NCI-H748 (cell line): Measurements from ENCODE around the gene GNL2.

ENCODE experiments used
- DNase-seq: peaks from one replicate; lab custom pipeline; 2025; ENCODE audit not compliant: unreplicated experiment; lab: John Stamatoyannopoulos, UW

Gene GNL2

DNA sequence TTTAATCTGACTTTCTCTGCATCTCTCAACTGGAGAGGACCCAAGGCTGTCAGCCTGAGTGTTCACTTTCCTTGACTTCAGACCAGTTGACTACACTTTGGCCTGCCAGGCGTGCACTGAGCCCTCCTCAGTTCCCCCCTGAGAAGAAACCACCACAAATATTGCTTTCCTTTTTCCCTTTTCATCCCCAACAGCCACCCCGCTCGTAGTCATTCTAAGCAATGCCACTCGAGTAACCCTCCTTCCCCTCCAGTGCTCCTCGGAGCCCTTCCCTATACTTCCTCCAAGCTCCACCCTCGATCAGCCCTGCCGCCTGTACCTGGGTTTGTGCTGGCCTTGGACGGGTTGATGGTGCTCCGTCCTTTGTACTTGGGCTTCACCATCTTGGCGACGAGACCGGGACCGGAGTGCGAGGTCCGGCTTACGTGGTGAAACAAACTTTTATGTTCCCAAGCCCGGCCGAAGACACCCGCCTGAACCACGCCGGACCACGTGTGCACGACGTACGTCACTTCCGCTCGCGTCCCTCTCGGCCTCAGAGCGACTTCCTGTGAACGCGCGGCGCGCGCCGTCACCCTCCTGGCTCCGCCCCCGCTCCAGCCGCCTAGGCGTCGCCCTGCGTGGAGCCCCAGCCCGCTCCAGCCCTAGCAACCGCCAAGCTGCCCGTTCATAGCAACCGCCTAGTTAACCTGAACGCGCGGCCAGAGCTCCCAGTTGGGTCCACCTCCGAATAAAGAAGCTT is at the start of gene GNL2:
GNL2 (minus strand) TSS at position 498 of the 742 bp plus-strand sequence; CDS start at position 383, 115 bp downstream.
- peak; percentile 94 for DNase-seq

GRCh38 chr1:37641059-37641458 is 45.3 kb upstream of the GNL2 start:
- DNase-seq, result no peak

GRCh38 chr1:37636435-37636834 is 40.7 kb upstream of the GNL2 start:
- DNase-seq, result no peak

- DNase-seq, result no peak
Measured at GRCh38 chr1:37634992-37635902, 39.5 kb upstream of the GNL2 start.

DNA sequence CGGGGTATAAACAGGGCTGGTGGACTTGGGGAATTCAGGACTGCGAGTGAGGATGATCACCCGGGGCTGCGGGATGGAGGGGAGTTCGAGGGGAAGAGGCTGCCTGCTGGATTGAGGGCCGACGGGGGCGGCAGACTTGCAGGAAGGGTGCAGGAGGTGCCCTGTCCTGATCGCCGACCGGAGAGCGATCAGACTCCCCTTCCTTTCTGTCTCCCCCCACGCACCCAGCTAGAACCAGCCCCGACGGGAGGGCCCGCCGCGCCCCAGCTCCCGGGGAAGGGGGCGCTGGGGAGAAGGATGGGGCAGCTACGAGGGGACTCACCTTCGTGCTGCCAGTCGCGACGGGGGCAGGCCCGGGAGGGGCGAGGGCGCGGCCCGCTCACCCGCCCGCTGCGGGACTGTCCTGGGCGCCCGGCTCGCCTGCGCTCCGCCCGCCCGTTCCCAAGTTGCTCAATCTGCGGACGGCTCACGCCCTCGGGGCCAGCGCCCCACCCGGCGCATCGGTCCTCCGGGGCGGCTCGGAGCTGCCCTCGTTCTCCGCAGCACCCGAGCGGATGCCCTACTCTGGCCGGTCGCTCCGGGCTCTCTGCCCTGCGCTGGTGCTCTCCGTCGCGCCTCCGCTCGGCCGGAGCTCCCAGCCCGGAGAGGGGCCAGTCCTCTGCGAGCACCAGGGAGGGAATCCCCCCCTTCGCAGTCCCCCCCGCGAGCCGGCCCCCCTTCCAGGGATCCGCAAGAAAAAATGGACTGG is 38.7 kb upstream of the GNL2 start, which contains the start of gene RSPO1:
RSPO1 (minus strand) TSS at position 649 of the 748 bp plus-strand sequence. CDS start 5,231 bp downstream, outside the sequence.
- peak; percentile 4 for DNase-seq

GRCh38 chr1:37633938-37634243 is 38.2 kb upstream of the GNL2 start:
- DNase-seq, result no peak

DNA sequence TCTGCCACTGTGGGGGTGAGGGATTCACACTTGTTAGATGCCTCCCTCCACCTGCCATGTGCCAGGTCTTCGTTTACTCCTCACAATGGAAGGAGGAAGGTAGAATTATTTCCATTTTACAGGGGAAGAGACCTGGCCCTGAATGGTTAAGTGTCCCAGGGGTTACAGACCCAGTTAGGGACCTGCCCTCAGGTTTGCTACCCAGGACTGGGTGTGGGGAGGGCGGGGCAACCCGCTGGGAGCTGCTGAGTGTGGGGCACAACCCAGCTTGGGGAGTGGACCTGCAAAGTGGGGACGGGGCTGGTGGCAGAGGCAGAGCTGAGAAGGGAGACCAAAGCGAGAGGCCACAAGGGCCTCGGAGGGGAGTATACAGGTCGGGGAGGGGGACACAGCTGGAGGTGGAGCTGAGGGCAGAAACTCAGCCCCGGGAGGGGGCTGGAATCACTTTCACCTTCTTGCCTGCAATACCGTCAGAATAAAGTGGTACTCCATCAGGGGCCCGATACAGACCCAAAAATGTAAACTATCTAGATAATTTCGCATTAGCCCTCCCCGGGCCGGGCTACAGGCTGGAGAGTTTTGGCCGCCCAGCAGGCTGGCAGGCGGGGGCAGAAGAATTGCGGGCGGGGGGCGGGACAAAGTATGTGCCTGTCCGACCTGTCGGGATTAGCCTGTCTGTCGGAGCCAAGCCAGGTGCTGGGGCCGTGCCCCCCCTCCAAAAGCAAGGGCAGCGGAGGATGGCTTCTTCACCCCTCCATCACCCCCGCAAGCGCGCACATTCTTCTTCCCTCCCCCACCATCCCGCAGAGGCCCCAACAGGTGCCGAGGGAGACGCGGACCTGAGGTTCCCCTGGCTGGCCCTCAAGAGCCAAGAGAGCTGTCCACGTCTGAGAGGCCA is 37.6 kb upstream of the GNL2 start:
- no peak for DNase-seq

GRCh38 chr1:37631036-37631435 is 35.3 kb upstream of the GNL2 start:
- DNase-seq, result no peak

GRCh38 chr1:37630426-37631028 is 34.8 kb upstream of the GNL2 start:
- no peak for DNase-seq

DNA sequence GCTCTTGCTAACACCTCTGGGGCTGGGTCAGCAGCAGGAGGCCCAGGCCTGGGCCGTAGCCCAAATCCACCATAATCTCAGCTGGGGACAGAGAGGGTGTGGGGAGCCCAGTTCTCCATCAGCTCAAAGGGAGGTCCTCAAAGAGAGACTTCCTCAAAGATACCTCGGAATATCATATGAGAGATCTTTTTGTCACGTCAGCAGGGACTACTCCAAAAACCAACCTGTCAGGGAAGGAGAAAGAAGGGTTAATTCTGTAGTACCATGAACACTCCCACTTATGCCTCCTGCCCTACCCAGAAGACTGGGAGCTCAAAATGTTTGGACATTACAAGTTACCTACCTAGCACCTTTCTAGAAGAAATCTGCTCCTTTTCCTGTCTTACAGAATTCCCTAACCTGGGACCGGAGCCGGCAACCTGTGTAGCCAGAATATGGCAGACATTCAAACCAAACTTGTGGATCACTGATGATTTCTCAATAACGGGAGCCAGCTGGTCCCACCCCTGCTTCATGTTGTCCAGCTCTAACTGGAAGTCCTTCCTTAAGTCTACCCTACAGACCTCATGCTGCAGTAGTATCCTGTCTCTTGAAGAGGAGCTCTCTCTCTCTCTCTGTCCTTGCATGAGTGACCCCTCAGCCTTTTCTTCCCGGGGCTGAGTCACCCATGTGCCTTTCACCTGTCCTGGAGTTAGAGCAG is 34.1 kb upstream of the GNL2 start:
- no peak for DNase-seq

DNA sequence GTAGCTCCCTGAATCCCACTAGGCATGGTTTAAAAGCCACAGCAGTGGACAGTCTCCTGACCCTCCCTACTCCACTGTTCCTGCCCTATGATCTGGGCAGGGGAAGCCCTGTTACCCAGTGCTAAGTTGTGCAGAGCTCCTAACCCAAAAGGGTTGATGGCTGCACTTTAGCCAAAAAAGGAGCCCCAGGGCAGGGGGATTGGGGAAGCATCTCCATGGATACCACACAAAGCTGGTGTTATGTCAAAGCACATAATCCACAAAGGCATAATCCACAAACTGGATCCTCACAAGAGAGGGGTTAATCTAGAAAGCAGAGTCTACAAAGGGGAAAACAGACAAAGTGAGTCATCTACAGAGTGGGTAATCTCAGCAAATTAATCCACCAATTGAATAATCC is 33.3 kb upstream of the GNL2 start:
- DNase-seq, result no peak

- DNase-seq, result no peak
Measured at GRCh38 chr1:37628026-37628556, 32.4 kb upstream of the GNL2 start.

DNA sequence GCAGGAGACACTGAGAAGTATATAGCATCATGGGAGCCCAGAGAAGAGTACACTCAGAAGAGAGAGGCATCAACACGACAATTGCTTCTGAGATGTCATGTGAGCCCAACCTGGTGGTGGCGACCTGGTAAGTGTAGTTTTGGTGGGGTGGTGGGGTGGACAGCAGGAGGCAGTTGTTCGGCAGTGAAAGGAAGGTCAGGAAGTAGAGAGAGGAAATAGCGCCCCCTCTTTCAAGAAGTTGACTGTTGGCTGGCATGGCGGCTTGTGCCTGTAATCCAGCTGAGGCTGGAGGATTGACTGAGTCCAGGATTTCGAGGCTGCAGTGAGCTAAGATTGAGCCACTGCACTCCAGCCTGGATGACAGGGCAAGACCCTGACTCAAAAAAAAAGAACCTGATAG is 26.4 kb upstream of the GNL2 start:
- DNase-seq, result no peak

DNA sequence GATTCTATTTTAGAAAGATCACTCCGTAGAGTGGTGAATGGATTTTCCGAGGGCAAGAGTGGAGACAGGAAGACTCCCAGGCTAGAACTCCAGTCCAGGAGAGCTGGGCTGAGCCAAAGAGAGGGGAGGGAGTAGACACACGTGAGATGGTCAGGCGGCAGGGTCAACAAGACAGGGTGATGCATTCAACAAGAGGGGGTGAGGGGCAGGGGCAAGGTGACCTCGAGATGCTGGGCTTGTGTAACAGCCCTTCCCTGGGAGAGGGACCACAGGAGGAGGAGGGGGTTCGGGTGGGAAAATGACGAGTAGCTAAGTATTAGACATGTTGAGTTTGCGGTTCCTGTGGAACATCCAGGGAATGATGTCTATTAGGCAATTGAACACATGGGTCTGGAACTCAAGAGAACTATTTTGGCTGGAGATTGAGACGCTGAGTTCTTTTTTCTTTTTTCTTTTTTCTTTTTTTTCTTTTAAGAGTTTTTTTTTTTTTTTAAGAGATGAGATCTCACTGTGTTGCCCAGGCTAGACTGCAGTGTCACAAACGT is 25.7 kb upstream of the GNL2 start:
- no peak for DNase-seq

GRCh38 chr1:37620707-37621106 is 25.0 kb upstream of the GNL2 start:
- peak; percentile 10 for DNase-seq

DNA sequence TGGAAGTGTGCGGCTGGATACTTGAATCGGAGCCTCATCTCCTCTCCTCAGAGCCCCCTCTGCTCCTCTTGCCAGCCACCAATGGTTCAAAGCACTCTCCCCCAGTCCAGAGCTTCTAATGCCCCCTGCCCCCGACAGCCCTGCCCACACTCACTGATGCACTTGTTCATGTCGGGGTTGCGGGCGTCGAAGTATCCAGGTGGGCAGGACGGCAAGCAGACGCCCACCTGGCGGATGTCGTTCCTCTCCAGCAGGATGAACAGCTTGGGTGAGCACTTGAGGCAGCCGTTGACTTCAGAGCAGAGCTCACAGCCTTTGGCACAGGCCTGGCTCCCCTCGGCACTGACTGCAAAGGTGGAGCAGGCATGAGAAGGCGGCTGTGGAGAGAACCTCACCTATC is 20.6 kb upstream of the GNL2 start:
- DNase-seq, result no peak

DNA sequence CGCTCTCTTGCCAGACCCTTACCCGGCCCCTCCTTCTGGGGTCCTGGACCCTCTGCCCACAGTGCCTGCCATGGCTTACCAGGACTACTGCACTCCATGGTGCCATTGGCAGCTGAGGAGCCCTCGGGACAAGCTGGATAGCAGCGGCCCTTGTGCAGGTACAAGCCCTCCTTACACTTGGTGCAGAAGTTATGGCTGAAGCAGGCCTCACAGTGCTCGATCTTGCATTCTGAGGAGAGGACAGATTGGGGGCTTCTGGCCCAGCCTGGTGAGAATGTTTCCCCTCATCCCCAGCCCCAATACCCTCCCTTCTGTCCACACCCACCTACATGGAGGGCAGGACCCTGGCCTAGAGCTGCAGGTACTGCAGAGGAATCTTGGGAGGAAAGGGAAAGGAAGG is 18.4 kb upstream of the GNL2 start:
- no peak for DNase-seq

DNA sequence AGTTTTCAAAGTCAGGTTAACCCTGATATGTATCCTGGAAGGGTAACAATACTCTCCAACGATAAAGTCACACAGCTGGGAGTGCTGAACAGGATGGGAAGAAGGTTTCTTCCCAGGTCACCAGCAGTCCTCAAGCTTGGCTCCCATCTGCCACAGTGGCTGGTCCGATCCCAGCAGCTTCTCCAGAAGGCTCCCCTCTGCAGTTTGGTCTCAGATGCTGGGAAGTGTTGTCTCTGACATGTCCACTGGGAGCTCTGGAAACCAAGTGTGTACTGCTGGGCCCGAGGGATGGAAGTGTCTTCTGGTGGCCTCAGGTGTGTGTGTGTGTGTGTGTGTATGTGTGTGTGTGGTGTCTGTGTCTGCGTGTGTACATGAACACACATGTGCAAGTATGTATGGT is 16.4 kb upstream of the GNL2 start:
- DNase-seq, result no peak

- no peak for DNase-seq
Measured at GRCh38 chr1:37609994-37610393, 14.3 kb upstream of the GNL2 start.
